ENCODE measurements around the gene C3orf18.

The C3orf18 gene

GRCh38 chr3:50602595-50603191, 35.1 kb upstream of the C3orf18 start:
- no peak for TF ChIP-seq CTCF (IDR thresholded peaks at IDR 0.05; ENCODE audit: extremely low read depth, missing control alignments)
- DNase-seq (ENCODE audit: low spot score), result no peak

- no peak for DNase-seq (ENCODE audit: low spot score)
- no peak for TF ChIP-seq CTCF (IDR thresholded peaks at IDR 0.05; ENCODE audit: extremely low read depth, missing control alignments)
These were observed 33.5 kb upstream of the C3orf18 start for GRCh38 chr3:50600841-50601591.

GRCh38 chr3:50600141-50600753, 32.7 kb upstream of the C3orf18 start:
- no peak for DNase-seq (ENCODE audit: low spot score)
- TF ChIP-seq CTCF (IDR thresholded peaks at IDR 0.05; ENCODE audit: extremely low read depth, missing control alignments), result no peak

- TF ChIP-seq CTCF (IDR thresholded peaks at IDR 0.05; ENCODE audit: extremely low read depth, missing control alignments), result no peak
These were observed 32.2 kb upstream of the C3orf18 start for GRCh38 chr3:50599716-50600118.

GRCh38 chr3:50599115-50599715, 31.7 kb upstream of the C3orf18 start:
- DNase-seq (ENCODE audit: low spot score), result no peak
- TF ChIP-seq CTCF (IDR thresholded peaks at IDR 0.05; ENCODE audit: extremely low read depth, missing control alignments), result no peak

More at GRCh38 chr3:50599716-50600118, 32.2 kb upstream of the C3orf18 start:
- no peak for DNase-seq (ENCODE audit: low spot score)

- TF ChIP-seq CTCF (IDR thresholded peaks at IDR 0.05; ENCODE audit: extremely low read depth, missing control alignments), result no peak
- DNase-seq (ENCODE audit: low spot score), result no peak
These were observed 26.8 kb upstream of the C3orf18 start for GRCh38 chr3:50594253-50594785.
